Stimulated activated CD8-positive, alpha-beta memory T cell treated with anti-CD3 and anti-CD28 coated beads, Interleukin-12 subunit alpha, Interleukin-12 subunit beta, amount 100 ng/mL, for 1 hour (primary cell): ENCODE results near the gene NRM.
"Not testable (repeated sequence)": the region's sequence is repeated elsewhere in the genome, so short reads cannot be mapped to it uniquely, and the experiment has no call there.

ENCODE experiments used
- DNase-seq: peaks from one replicate; pipeline ENCODE4 v3.0.0-alpha.2; 2020; ENCODE audit warnings: low read depth

The NRM gene

GRCh38 chr6:30666300-30666699 lies 24.5 kb downstream of the NRM start:
- not testable (repeated sequence) for DNase-seq

DNA sequence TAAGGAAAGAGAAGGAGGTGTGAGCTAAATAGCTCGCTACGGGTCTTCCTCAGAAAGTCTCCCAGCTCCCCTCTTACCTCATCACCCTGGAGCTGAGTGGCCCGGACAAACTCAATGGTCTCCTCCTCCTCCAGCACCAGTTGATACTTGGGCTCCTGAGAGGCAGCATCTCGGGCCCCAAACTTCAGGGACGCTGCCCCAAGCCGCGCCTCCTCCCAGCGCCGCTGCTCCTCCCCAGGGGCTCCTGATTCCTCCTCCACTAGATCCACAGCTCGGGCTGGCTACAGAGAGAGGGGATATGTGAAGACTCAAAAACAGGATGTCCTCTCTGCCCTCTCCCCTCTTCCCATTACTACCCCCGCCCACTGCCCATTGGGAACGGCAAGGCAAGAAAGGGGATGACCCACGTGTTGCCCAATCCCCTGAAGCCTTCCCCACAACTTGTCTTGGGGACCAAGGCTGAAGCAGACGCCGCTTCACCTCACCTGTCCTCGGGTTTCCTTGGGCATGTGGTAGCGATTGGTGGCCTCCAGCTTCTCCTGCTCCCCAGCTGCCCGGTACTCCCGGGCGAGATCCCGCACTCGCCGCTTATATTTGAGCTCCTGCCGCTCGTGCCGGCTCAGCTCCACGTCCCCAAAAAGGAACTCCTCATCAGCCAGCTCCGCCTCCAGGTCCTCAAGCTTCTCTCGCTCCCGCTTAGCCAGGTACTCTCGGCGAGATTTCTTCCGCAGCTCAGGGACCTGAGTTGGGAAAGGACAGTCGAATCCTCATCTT lies 25.6 kb downstream of the NRM start:
- no peak for DNase-seq

- not testable (repeated sequence) for DNase-seq
These were observed 32.9 kb downstream of the NRM start for GRCh38 chr6:30657922-30658321.

DNA sequence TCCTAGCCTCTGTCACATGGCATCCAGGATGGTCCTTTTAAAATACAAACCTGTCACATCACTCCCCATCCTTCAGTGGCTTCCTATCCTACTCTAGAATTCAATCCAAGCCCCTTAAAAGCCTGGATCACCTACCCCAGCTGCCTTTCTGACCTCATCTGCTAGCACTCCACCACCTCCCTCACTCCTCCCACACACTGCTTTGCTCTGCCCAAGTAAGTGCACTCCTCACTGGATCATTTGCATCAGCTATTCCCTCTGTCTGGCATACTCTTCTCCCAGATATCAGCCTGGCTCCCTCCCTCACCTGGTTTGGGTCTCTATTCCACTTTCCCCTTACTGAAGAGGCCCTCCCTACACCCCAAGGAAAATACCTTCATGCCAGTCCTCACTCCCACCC lies 33.3 kb downstream of the NRM start:
- no peak for DNase-seq

DNA sequence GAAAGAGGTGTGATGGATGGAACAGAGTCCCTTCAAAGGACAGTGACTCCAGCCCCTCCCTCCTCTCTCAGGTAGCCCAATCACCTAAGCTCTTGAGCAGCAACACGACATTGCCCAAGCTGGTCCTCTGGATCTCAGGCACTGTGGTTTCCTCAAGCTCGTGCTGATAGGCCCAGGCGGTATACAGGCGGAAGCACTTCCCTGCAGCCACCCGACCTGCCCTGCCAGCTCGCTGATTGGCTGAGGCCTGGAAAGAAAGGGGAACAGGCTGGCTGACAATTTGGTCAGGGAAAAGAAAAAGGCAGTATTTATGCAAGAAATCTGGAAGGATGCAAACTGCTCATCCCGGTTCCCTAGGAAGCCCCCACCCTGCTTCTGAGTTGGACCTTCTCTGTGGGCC lies 34.3 kb downstream of the NRM start:
- no peak for DNase-seq

DNA sequence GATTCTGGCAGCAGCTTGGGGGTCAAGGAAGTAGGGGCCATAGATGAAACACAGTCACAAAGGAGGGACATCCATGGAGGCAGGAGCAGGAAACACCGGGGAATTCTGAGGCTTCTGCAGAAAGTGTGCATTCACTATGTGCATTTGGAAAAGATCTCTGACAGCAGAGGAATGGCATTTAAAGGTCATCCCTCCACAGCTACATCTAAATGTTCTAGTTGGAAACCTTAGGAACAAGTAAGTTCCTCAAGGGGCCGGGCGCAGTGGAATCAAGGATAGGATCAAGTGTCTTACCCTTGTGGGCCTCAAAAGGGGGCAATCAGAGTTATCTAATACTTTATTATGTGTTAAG lies 35.1 kb downstream of the NRM start:
- no peak for DNase-seq

DNA sequence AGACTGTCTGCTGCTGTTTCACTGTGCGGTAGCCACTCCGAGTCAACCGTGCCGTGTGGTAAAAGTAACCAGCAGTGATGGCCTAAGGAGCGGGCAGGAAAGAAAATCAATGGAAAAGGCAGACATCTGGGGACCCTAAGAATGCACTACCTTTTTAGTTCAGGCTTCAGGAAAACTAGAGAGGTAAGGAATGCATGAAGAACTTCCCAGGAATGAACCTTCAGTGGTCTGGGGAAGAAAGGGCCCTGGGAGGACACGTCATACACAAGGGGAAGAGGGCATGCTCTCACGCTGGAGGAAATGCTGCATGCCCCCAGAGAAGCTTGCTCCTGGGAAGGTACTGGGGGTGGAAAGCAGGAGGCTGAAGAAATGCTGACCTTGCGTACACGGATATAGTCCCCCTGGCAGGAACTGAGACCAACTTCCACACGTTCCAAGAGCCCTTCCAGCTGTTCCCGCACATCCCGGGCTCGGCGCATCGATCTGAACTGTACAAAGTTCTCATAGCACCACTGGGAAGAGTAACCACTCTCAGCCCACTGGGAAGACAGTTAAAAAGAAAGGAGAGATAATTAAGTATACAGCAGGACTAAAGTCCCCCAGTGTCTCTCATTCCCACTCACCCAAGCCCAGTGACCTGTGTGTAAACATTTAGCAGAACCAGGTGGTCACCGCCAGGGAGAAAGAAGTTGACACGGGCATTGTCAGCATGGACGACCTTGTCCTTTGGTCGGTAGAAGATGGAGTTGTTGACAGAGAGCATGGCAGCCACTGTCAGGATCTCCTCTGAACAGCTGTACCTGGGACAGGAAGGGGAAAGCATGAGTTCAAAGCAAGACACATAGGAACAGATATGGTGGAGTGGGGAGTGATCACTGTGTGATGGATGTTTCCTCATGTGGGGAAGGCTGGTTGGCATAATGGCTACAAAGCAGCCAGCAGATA lies 35.7 kb downstream of the NRM start:
- DNase-seq, result no peak

DNA sequence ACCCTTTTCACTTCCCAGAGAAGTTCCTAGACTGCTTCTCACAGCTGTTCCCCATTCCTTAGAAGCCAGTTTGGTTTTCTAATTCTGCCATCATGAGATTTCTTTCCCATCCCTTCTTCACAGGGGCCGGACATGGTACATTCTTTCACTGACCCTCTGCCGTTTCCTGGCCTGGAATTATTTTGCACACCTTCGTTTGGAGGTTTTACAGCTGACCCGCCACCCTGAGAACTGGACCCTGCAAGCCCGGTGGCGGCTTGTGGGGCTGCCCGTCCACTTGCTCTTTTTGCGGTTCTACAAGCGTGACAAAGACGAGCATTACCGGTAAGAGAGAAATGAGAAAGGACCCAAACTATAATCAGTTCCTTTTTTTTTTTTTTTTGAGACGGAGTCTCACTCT lies 39.6 kb downstream of the NRM start:
- DNase-seq, result no peak

GRCh38 chr6:30647242-30648116 lies 43.3 kb downstream of the NRM start:
- peak; percentile 46 for DNase-seq

GRCh38 chr6:30646450-30647241 lies 44.1 kb downstream of the NRM start, which contains the start of gene C6orf136:
Gene C6orf136 (plus strand): TSS chr6:30647133. CDS start chr6:30647232, 99 bp downstream.
- peak; percentile 92 for DNase-seq

DNA sequence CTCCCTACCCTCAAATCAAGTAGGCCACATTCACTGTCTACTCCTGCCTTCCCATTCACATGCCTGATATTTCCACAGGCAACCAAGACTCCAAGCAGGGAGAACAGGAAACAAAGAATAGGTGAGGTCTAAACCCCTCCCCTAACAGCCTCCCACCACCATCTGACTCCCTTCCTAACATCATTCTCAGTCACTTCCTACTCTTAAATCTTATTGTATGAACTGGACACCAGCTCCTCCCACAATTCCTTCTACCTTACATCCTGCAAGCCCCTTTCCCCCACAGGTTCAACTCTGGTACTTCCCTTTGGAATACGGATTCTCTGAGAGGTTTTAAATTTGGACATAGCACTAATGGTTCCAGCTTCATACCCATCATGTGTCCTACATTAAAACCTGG lies 44.8 kb downstream of the NRM start:
- DNase-seq, result no peak

DNA sequence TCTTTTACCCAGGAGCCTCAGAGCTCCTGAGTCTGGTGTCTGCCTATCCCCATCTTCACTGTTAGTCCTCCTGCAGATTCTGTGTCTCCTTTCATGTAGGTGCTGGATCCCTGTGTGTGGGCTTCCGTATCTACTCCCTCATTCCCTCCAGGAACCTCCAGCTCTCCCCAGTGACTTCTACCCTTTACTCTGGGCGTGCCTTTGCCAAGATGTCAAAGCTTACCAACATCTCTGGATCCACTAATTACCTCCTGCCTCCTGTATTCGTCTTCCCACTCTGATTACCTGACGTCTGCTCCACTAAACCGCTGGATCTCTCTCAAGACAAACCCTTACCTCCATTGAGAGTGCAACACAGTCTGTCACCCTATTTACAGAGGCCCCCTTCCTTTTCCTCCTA lies 46.0 kb downstream of the NRM start:
- DNase-seq, result no peak

- no peak for DNase-seq
These were observed 47.1 kb downstream of the NRM start for GRCh38 chr6:30643656-30644055.

- DNase-seq, result no peak
These were observed 49.7 kb downstream of the NRM start for GRCh38 chr6:30641048-30641447.

DNA sequence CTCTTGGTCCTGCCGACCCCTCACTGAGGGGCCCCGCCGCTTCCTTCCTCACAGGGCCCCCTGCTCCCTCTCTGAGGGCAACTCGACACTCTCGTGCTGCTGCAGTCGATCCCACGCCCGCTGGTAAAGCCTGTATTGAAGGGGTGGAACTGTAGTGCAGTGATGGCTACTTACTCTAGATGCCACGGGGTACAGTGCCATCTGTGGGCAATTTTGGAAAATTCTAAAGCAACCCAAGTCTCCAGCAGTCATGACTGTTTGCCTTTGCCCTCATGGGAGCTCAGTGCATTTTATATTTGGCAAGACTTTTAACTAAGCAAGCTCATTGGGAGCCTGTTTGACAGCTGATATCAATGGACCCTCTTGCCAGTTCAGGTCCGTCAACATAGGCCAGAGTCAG lies 50.3 kb downstream of the NRM start:
- no peak for DNase-seq
